ENCODE measurements around the gene LY9.

The LY9 gene

GRCh38 chr1:160813215-160813614 is 17.2 kb downstream of the LY9 start:
- Histone ChIP-seq H3K27ac (no peak overlapping the region), H3K9me3 (ENCODE audit: severe bottlenecking) (peaks cover 2% of the 10 kb centered on the region), H3K36me3 (no peaks in the 10 kb centered on the region), H3K4me3 (ENCODE audit: low read depth, low read length) (no peak overlapping the region), H3K27me3 (ENCODE audit: insufficient read depth, low read depth, severe bottlenecking) (peaks cover 100% of the 10 kb centered on the region)
- TF ChIP-seq CTCF (IDR thresholded peaks at IDR 0.05; ENCODE audit: low read depth, low read length): no peak
- DNase-seq: no peak

- Histone ChIP-seq H3K4me3 (ENCODE audit: low read depth, low read length) (no peak overlapping the region), H3K9me3 (ENCODE audit: severe bottlenecking) (peaks cover 2% of the 10 kb centered on the region), H3K27me3 (ENCODE audit: insufficient read depth, low read depth, severe bottlenecking) (peaks cover 100% of the 10 kb centered on the region), H3K27ac (no peak overlapping the region), H3K36me3 (no peaks in the 10 kb centered on the region)
- DNase-seq: no peak
- no peak for TF ChIP-seq CTCF (IDR thresholded peaks at IDR 0.05; ENCODE audit: low read depth, low read length)
These were observed 18.3 kb downstream of the LY9 start for GRCh38 chr1:160814316-160814715.

GRCh38 chr1:160814856-160815255 is 18.9 kb downstream of the LY9 start:
- no peak for DNase-seq
- Histone ChIP-seq H3K36me3 (no peaks in the 10 kb centered on the region), H3K4me3 (ENCODE audit: low read depth, low read length) (no peak overlapping the region), H3K27me3 (ENCODE audit: insufficient read depth, low read depth, severe bottlenecking) (peaks cover 96% of the 10 kb centered on the region), H3K9me3 (ENCODE audit: severe bottlenecking) (peaks cover under 1% of the 10 kb centered on the region), H3K27ac (no peak overlapping the region)
- no peak for TF ChIP-seq CTCF (IDR thresholded peaks at IDR 0.05; ENCODE audit: low read depth, low read length)

GRCh38 chr1:160818207-160818937 is 22.4 kb downstream of the LY9 start:
- no peak for TF ChIP-seq CTCF (IDR thresholded peaks at IDR 0.05; ENCODE audit: low read depth, low read length)
- no peaks in the 10 kb centered on the region for H3K36me3 ChIP-seq
- no peaks in the 10 kb centered on the region for H3K9me3 ChIP-seq (ENCODE audit: severe bottlenecking)
- no peak overlapping the region for H3K27ac ChIP-seq
- DNase-seq: no peak
- peaks cover 94% of the 10 kb centered on the region for H3K27me3 ChIP-seq (ENCODE audit: insufficient read depth, low read depth, severe bottlenecking)
- no peak overlapping the region for H3K4me3 ChIP-seq (ENCODE audit: low read depth, low read length)

- H3K4me3 ChIP-seq (ENCODE audit: low read depth, low read length): no peak overlapping the region
- peaks cover 94% of the 10 kb centered on the region for H3K27me3 ChIP-seq (ENCODE audit: insufficient read depth, low read depth, severe bottlenecking)
- no peak for TF ChIP-seq CTCF (IDR thresholded peaks at IDR 0.05; ENCODE audit: low read depth, low read length)
- DNase-seq: no peak
- no peak overlapping the region for H3K27ac ChIP-seq
- H3K36me3 ChIP-seq: no peaks in the 10 kb centered on the region
- H3K9me3 ChIP-seq (ENCODE audit: severe bottlenecking): peaks cover 6% of the 10 kb centered on the region
These were observed 23.2 kb downstream of the LY9 start for GRCh38 chr1:160819186-160819585.

- Histone ChIP-seq H3K36me3 (no peaks in the 10 kb centered on the region), H3K9me3 (ENCODE audit: severe bottlenecking) (peaks cover 6% of the 10 kb centered on the region), H3K4me3 (ENCODE audit: low read depth, low read length) (no peak overlapping the region), H3K27ac (no peak overlapping the region), H3K27me3 (ENCODE audit: insufficient read depth, low read depth, severe bottlenecking) (peaks cover 94% of the 10 kb centered on the region)
- no peak for DNase-seq
- peak; percentile 44 for TF ChIP-seq CTCF (IDR thresholded peaks at IDR 0.05; ENCODE audit: low read depth, low read length)
These were observed 25.7 kb downstream of the LY9 start for GRCh38 chr1:160821627-160822026.
